Breast epithelium (tissue), 3 donors: ENCODE measurements around the gene SDK2.

ENCODE experiments used
- POLR2AphosphoS5 ChIP-seq, 3 donors: sonication (generic); formaldehyde crosslinking; IDR thresholded peaks; one replicate each; pipeline ENCODE4 v1.6.1; 2017; ENCODE audit warnings: antibody characterized with exemption in 3 of 3
- TF ChIP-seq, protein P1 (sequence below), 3 donors: fragments of 450-650 bp; IDR thresholded peaks; one replicate each; pipeline ENCODE4 v1.5.1; 2016 to 2017; ENCODE audit warnings: antibody characterized with exemption in 3 of 3, mild to moderate bottlenecking in 3 of 3, moderate library complexity in 3 of 3

- TF ChIP-seq, protein P1, sequence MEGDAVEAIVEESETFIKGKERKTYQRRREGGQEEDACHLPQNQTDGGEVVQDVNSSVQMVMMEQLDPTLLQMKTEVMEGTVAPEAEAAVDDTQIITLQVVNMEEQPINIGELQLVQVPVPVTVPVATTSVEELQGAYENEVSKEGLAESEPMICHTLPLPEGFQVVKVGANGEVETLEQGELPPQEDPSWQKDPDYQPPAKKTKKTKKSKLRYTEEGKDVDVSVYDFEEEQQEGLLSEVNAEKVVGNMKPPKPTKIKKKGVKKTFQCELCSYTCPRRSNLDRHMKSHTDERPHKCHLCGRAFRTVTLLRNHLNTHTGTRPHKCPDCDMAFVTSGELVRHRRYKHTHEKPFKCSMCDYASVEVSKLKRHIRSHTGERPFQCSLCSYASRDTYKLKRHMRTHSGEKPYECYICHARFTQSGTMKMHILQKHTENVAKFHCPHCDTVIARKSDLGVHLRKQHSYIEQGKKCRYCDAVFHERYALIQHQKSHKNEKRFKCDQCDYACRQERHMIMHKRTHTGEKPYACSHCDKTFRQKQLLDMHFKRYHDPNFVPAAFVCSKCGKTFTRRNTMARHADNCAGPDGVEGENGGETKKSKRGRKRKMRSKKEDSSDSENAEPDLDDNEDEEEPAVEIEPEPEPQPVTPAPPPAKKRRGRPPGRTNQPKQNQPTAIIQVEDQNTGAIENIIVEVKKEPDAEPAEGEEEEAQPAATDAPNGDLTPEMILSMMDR (IDR thresholded peaks at IDR 0.05) = no peak
- TF ChIP-seq POLR2AphosphoS5 (IDR thresholded peaks at IDR 0.05) = no peak
Measured at GRCh38 chr17:73467651-73468050, 176.6 kb downstream of the SDK2 start.
